H9 (cell line): ENCODE data around the gene ADAM22. TPM values are rescaled to one million over a fixed set of nuclear protein-coding genes. Genes with fewer than 3 reads are reported as not detected.

Source experiments
- DNase-seq: peaks from one replicate; pipeline ENCODE4 v3.0.0-alpha.2; 2017
- H2AFZ ChIP-seq: one replicate; pipeline ENCODE4 v1.6.1; 2013; ENCODE audit warnings: mild to moderate bottlenecking, low read length, control low read depth, moderate library complexity
- H2AK5ac ChIP-seq: 2 replicates; pipeline ENCODE4 v1.6.1; 2013; ENCODE audit warnings: low read length, control low read depth, mixed read lengths; ENCODE audit not compliant: insufficient read length
- H2BK120ac ChIP-seq: one replicate; pipeline ENCODE4 v1.6.1; 2013; ENCODE audit warnings: low read depth, mild to moderate bottlenecking, low read length, control low read depth, inconsistent platforms; ENCODE audit not compliant: poor library complexity, severe bottlenecking
- H2BK12ac ChIP-seq: 2 replicates; pipeline ENCODE4 v1.6.1; 2013; ENCODE audit warnings: low read length, control low read depth, mixed read lengths, low read depth; ENCODE audit not compliant: insufficient read length
- H2BK15ac ChIP-seq: 2 replicates; pipeline ENCODE4 v1.6.1; 2013; ENCODE audit warnings: low read depth, low read length, control low read depth
- H2BK20ac ChIP-seq: one replicate; pipeline ENCODE4 v1.6.1; 2013; ENCODE audit warnings: low read depth, mild to moderate bottlenecking, low read length, control low read depth, inconsistent platforms; ENCODE audit not compliant: poor library complexity, severe bottlenecking
- H2BK5ac ChIP-seq: 2 replicates; pipeline ENCODE4 v1.6.1; 2013; ENCODE audit warnings: low read length, control low read depth, mixed read lengths; ENCODE audit not compliant: insufficient read length
- H3K14ac ChIP-seq: 2 replicates; pipeline ENCODE4 v1.6.1; 2013; ENCODE audit warnings: low read length, control low read depth; ENCODE audit not compliant: insufficient read depth
- H3K18ac ChIP-seq: 2 replicates; pipeline ENCODE4 v1.6.1; 2013; ENCODE audit warnings: low read depth, mild to moderate bottlenecking, mixed read lengths, low read length, control low read depth; ENCODE audit not compliant: insufficient read length
- H3K23ac ChIP-seq: 2 replicates; pipeline ENCODE4 v1.6.1; 2013; ENCODE audit warnings: low read length, control low read depth, mixed read lengths, low read depth; ENCODE audit not compliant: insufficient read length
- H3K23me2 ChIP-seq: 2 replicates; pipeline ENCODE4 v1.6.1; 2013; ENCODE audit warnings: low read depth, mild to moderate bottlenecking, mixed read lengths, low read length, control low read depth; ENCODE audit not compliant: insufficient read length, poor library complexity, severe bottlenecking
- H3K27ac ChIP-seq: 2 replicates; pipeline ENCODE4 v1.5.1; 2013; ENCODE audit warnings: low read length, control low read depth, mixed read lengths, low read depth; ENCODE audit not compliant: insufficient read length
- H3K27me3 ChIP-seq: 2 replicates; pipeline ENCODE4 v1.6.1; 2013; ENCODE audit warnings: low read length, control low read depth, inconsistent platforms; ENCODE audit not compliant: insufficient read depth
- H3K4ac ChIP-seq: 2 replicates; pipeline ENCODE4 v1.6.1; 2013; ENCODE audit warnings: low read depth, mild to moderate bottlenecking, control low read depth, inconsistent platforms, low read length, moderate library complexity
- H3K4me1 ChIP-seq: 2 replicates; pipeline ENCODE4 v1.6.1; 2013; ENCODE audit warnings: low read length, control low read depth, inconsistent platforms; ENCODE audit not compliant: insufficient read depth
- H3K4me2 ChIP-seq: 2 replicates; pipeline ENCODE4 v1.6.1; 2013; ENCODE audit warnings: low read length, control low read depth, mixed read lengths; ENCODE audit not compliant: insufficient read length, insufficient read depth
- H3K56ac ChIP-seq: 2 replicates; pipeline ENCODE4 v1.6.1; 2013; ENCODE audit warnings: low read depth, mild to moderate bottlenecking, mixed read lengths, low read length, control low read depth; ENCODE audit not compliant: insufficient read length
- H3K79me1 ChIP-seq: 2 replicates; pipeline ENCODE4 v1.6.1; 2013; ENCODE audit warnings: low read depth, mild to moderate bottlenecking, moderate library complexity, low read length, control low read depth, inconsistent platforms; ENCODE audit not compliant: insufficient read depth, poor library complexity, severe bottlenecking
- H3K79me2 ChIP-seq: 2 replicates; pipeline ENCODE4 v1.6.1; 2013; ENCODE audit warnings: low read length, control low read depth, inconsistent platforms; ENCODE audit not compliant: insufficient read depth
- H3K9ac ChIP-seq: 2 replicates; pipeline ENCODE4 v1.6.1; 2013; ENCODE audit warnings: low read length, control low read depth, mixed read lengths; ENCODE audit not compliant: insufficient read length; ENCODE audit errors: extremely low read depth
- H3K9me3 ChIP-seq: one replicate; pipeline ENCODE4 v1.6.1; 2013; ENCODE audit warnings: low read depth, low read length, inconsistent platforms; ENCODE audit not compliant: control insufficient read depth
- H3T11ph ChIP-seq: one replicate; pipeline ENCODE4 v1.6.1; 2013; ENCODE audit warnings: mild to moderate bottlenecking, low read length, control low read depth, inconsistent platforms
- H4K20me1 ChIP-seq: one replicate; pipeline ENCODE4 v1.6.1; 2013; ENCODE audit not compliant: control insufficient read depth, insufficient read length, insufficient read depth
- H4K5ac ChIP-seq: 2 replicates; pipeline ENCODE4 v1.6.1; 2013; ENCODE audit warnings: low read depth, mild to moderate bottlenecking, mixed read lengths, low read length, control low read depth; ENCODE audit not compliant: insufficient read length
- H4K8ac ChIP-seq: replicated peaks from 2 replicates; pipeline ENCODE4 v1.6.1; 2013; ENCODE audit warnings: low read length, control low read depth, mixed read lengths, low read depth; ENCODE audit not compliant: insufficient read length
- H4K91ac ChIP-seq: 2 replicates; pipeline ENCODE4 v1.6.1; 2013; ENCODE audit warnings: low read depth, mild to moderate bottlenecking, moderate library complexity, mixed read lengths, low read length, control low read depth; ENCODE audit not compliant: insufficient read length
- H3K27ac Mint-ChIP-seq, 3 experiments: 2 replicates in 2 of 3; 3 replicates in 1 of 3; pipeline ENCODE4 v1.8.0; 2020 to 2021; ENCODE audit warnings: mixed read lengths in 3 of 3, mild to moderate bottlenecking in 1 of 3, moderate library complexity in 1 of 3
- H3K27me3 Mint-ChIP-seq: 2 replicates; pipeline ENCODE4 v1.8.0; 2021; ENCODE audit warnings: low read depth, mild to moderate bottlenecking, moderate library complexity, mixed read lengths
- H3K36me3 Mint-ChIP-seq, 3 experiments: 2 replicates in 2 of 3; 3 replicates in 1 of 3; pipeline ENCODE4 v1.8.0; 2020 to 2021; ENCODE audit warnings: low read depth in 3 of 3, mixed read lengths in 3 of 3; ENCODE audit not compliant: insufficient read depth in 1 of 3
- H3K4me1 Mint-ChIP-seq, 2 experiments: 2 replicates each; pipeline ENCODE4 v1.8.0; 2020; ENCODE audit warnings: mixed read lengths in 2 of 2
- H3K4me3 Mint-ChIP-seq, 2 experiments: 2 replicates in 1 of 2; 3 replicates in 1 of 2; pipeline ENCODE4 v1.8.0; 2020 to 2021; ENCODE audit warnings: mild to moderate bottlenecking in 2 of 2, mixed read lengths in 2 of 2, moderate library complexity in 1 of 2
- H3K9me3 Mint-ChIP-seq, 2 experiments: 2 replicates in 1 of 2; 3 replicates in 1 of 2; pipeline ENCODE4 v1.8.0; 2020; ENCODE audit warnings: mild to moderate bottlenecking in 2 of 2, mixed read lengths in 2 of 2, moderate library complexity in 1 of 2
- total RNA-seq: library from RNA; stranded (reverse); gene quantifications from 2 replicates; pipeline ENCODE4 v1.2.1, GENCODE V29; 2021
- TF ChIP-seq, protein P1 (sequence below): fragments of 200-600 bp; sonication (generic); conservative IDR thresholded peaks from 3 replicates; pipeline ENCODE4 v1.8.0; 2021; ENCODE audit warnings: antibody characterized with exemption, mild to moderate bottlenecking

ADAM22 gene
- total RNA-seq, 1 experiment from 2014 or later, result 8.7 TPM

- Histone ChIP-seq H2BK12ac (no peak overlapping the region), H3K4me1 (no peaks in the 10 kb centered on the region), H2AK5ac (no peak overlapping the region), H3K9ac (no peak overlapping the region), H4K5ac (no peak overlapping the region), H3K79me2 (no peaks in the 10 kb centered on the region), H3K56ac (no peak overlapping the region), H3K27ac (no peak overlapping the region), H4K91ac (no peak overlapping the region), H2BK5ac (no peak overlapping the region), H3K79me1 (no peaks in the 10 kb centered on the region), H3K4ac (no peak overlapping the region), H2AFZ (no peak overlapping the region), H4K8ac (no peak overlapping the region), H3K4me2 (no peak overlapping the region), H3K23me2 (no peaks in the 10 kb centered on the region), H3K23ac (no peak overlapping the region), H3K27me3 (no peaks in the 10 kb centered on the region), H2BK20ac (no peak overlapping the region), H3T11ph (no peak overlapping the region), H2BK15ac (no peak overlapping the region), H3K9me3 (no peaks in the 10 kb centered on the region), H2BK120ac (no peak overlapping the region), H3K14ac (no peak overlapping the region), H4K20me1 (no peaks in the 10 kb centered on the region), H3K18ac (no peak overlapping the region)
- H3K27me3 Mint-ChIP-seq, result no peaks in the 10 kb centered on the region
- H3K4me3 Mint-ChIP-seq, result no peak overlapping the region
- DNase-seq, result no peak
- H3K27ac Mint-ChIP-seq, result no peak overlapping the region; a peak in 1 of 7 replicates
- H3K9me3 Mint-ChIP-seq, result no peaks in the 10 kb centered on the region
- no peaks in the 10 kb centered on the region for H3K36me3 Mint-ChIP-seq
- no peaks in the 10 kb centered on the region for H3K4me1 Mint-ChIP-seq
- TF ChIP-seq, protein P1, sequence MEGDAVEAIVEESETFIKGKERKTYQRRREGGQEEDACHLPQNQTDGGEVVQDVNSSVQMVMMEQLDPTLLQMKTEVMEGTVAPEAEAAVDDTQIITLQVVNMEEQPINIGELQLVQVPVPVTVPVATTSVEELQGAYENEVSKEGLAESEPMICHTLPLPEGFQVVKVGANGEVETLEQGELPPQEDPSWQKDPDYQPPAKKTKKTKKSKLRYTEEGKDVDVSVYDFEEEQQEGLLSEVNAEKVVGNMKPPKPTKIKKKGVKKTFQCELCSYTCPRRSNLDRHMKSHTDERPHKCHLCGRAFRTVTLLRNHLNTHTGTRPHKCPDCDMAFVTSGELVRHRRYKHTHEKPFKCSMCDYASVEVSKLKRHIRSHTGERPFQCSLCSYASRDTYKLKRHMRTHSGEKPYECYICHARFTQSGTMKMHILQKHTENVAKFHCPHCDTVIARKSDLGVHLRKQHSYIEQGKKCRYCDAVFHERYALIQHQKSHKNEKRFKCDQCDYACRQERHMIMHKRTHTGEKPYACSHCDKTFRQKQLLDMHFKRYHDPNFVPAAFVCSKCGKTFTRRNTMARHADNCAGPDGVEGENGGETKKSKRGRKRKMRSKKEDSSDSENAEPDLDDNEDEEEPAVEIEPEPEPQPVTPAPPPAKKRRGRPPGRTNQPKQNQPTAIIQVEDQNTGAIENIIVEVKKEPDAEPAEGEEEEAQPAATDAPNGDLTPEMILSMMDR, result no peak
Observed at GRCh38 chr7:88042157-88042556, 108.1 kb downstream of the ADAM22 start.
